Measurements from ENCODE around the gene PKLR.
A peak's percentile ranks its signal among the peaks of the same experiment; 100 is the strongest.

Gene PKLR

DNA sequence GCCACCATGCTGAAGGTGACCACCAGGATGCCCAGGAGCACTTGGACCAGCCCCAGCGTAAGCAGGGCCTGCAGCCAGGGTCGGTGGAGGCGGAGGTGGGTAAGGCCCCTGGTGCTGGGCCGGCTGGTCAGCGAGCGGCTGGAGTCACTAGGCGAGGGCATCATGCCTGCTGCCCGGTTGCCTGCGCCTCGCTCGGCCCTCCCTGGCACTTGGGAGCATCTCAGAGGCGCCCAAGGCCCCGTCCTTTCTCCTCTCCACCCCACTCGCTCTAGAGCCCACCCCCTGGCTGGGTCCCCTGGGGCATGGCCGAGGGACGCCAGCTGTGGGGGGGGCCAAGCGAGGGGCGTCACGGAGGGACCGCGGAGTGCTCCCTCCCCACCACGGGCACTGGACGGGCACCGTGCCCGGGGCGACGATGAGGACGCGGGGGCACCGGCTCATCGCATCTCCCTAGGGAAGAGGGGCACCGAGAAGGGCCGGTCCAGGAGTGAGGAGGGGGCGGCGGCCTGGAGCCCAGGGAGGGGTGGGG is 46.5 kb downstream of the PKLR start:
- Histone ChIP-seq H3K79me2 (ENCODE audit: control insufficient read depth, low read length) (peaks cover 13% of the 10 kb centered on the region), H3K36me3 (ENCODE audit: control insufficient read depth, low read length) (peaks cover 33% of the 10 kb centered on the region), H3K4me1 (ENCODE audit: control insufficient read depth, low read length) (peaks cover 38% of the 10 kb centered on the region), H3K27ac (ENCODE audit: low read depth, low read length) (peak overlapping the region; percentile 32; the same call in 1 of the 2 replicates), H3F3A (ENCODE audit: control insufficient read depth, insufficient read depth) (peaks cover 11% of the 10 kb centered on the region), H3K4me3 (ENCODE audit: low read length) (peak overlapping the region; percentile 95), H3K9me2 (replicated peaks; ENCODE audit: control insufficient read depth, low read length) (no peaks in the 10 kb centered on the region), H3K9me3 (ENCODE audit: control insufficient read depth, insufficient read depth, low read length) (no peaks in the 10 kb centered on the region), H4K20me1 (ENCODE audit: control insufficient read depth, insufficient read depth, low read depth, low read length) (no peaks in the 10 kb centered on the region), H3K4me2 (ENCODE audit: low read length) (peak overlapping the region; percentile 98), H3K27me3 (ENCODE audit: control insufficient read depth, low read length) (no peaks in the 10 kb centered on the region)
- TF ChIP-seq CTCF (IDR thresholded peaks at IDR 0.05; ENCODE audit: low read depth, low read length, poor library complexity, severe bottlenecking) (no peak), EZH2phosphoT487 (IDR thresholded peaks at IDR 0.05; ENCODE audit: borderline replicate concordance, low read length) (no peak)

- peaks cover 28% of the 10 kb centered on the region for H3K36me3 ChIP-seq (ENCODE audit: control insufficient read depth, low read length)
Measured at GRCh38 chr1:155254228-155254713, 47.0 kb downstream of the PKLR start.

GRCh38 chr1:155253797-155254196 is 47.4 kb downstream of the PKLR start:
- Histone ChIP-seq H3K27ac (ENCODE audit: low read depth, low read length) (no peak overlapping the region), H3K4me3 (ENCODE audit: low read length) (peak overlapping the region; percentile 95), H3K27me3 (ENCODE audit: control insufficient read depth, low read length) (no peaks in the 10 kb centered on the region), H3K4me1 (ENCODE audit: control insufficient read depth, low read length) (peaks cover 38% of the 10 kb centered on the region), H3K79me2 (ENCODE audit: control insufficient read depth, low read length) (peaks cover 13% of the 10 kb centered on the region), H3K4me2 (ENCODE audit: low read length) (peak overlapping the region; percentile 98), H3K9me3 (ENCODE audit: control insufficient read depth, insufficient read depth, low read length) (no peaks in the 10 kb centered on the region), H4K20me1 (ENCODE audit: control insufficient read depth, insufficient read depth, low read depth, low read length) (no peaks in the 10 kb centered on the region), H3F3A (ENCODE audit: control insufficient read depth, insufficient read depth) (peaks cover 11% of the 10 kb centered on the region), H3K9me2 (replicated peaks; ENCODE audit: control insufficient read depth, low read length) (no peaks in the 10 kb centered on the region), H3K36me3 (ENCODE audit: control insufficient read depth, low read length) (peaks cover 27% of the 10 kb centered on the region)
- TF ChIP-seq EZH2phosphoT487 (IDR thresholded peaks at IDR 0.05; ENCODE audit: borderline replicate concordance, low read length) (no peak), CTCF (IDR thresholded peaks at IDR 0.05; ENCODE audit: low read depth, low read length, poor library complexity, severe bottlenecking) (no peak)

More at GRCh38 chr1:155254228-155254713, 47.0 kb downstream of the PKLR start:
- no peaks in the 10 kb centered on the region for H3K9me3 ChIP-seq (ENCODE audit: control insufficient read depth, insufficient read depth, low read length)
- H3F3A ChIP-seq (ENCODE audit: control insufficient read depth, insufficient read depth): peaks cover 11% of the 10 kb centered on the region
- peaks cover 13% of the 10 kb centered on the region for H3K79me2 ChIP-seq (ENCODE audit: control insufficient read depth, low read length)
- H3K4me2 ChIP-seq (ENCODE audit: low read length): peak overlapping the region; percentile 98
- TF ChIP-seq CTCF (IDR thresholded peaks at IDR 0.05; ENCODE audit: low read depth, low read length, poor library complexity, severe bottlenecking) (no peak), EZH2phosphoT487 (IDR thresholded peaks at IDR 0.05; ENCODE audit: borderline replicate concordance, low read length) (no peak)
- no peaks in the 10 kb centered on the region for H3K27me3 ChIP-seq (ENCODE audit: control insufficient read depth, low read length)
- no peaks in the 10 kb centered on the region for H4K20me1 ChIP-seq (ENCODE audit: control insufficient read depth, insufficient read depth, low read depth, low read length)
- H3K4me3 ChIP-seq (ENCODE audit: low read length): peak overlapping the region; percentile 95
- no peaks in the 10 kb centered on the region for H3K9me2 ChIP-seq (replicated peaks; ENCODE audit: control insufficient read depth, low read length)
- H3K27ac ChIP-seq (ENCODE audit: low read depth, low read length): no peak overlapping the region
- H3K4me1 ChIP-seq (ENCODE audit: control insufficient read depth, low read length): peaks cover 38% of the 10 kb centered on the region

All from DOHH2 (cell line).